ENCODE results near the gene DAP3. TPM values are rescaled to one million over a fixed set of nuclear protein-coding genes. Genes with fewer than 3 reads are reported as not detected.
"Not testable (repeated sequence)": the region's sequence is repeated elsewhere in the genome, so short reads cannot be mapped to it uniquely, and the experiment has no call there.

DAP3 gene
- total RNA-seq, 2 donors from 2014 or later: 106 to 165 TPM

GRCh38 chr1:155718524-155719115, 29.7 kb downstream of the DAP3 start:
- H3K9me3 Mint-ChIP-seq; H3K27ac Mint-ChIP-seq; H3K27me3 Mint-ChIP-seq; H3K4me3 Mint-ChIP-seq; ATAC-seq (replicated peaks); H3K4me1 Mint-ChIP-seq: not testable (repeated sequence)
- H3K36me3 Mint-ChIP-seq (ENCODE audit: low read depth): peaks cover 94% of the 10 kb centered on the region

- no peak for ATAC-seq (replicated peaks)
- H3K4me3 Mint-ChIP-seq: no peak overlapping the region
Observed at GRCh38 chr1:155719703-155720102, 30.8 kb downstream of the DAP3 start.

GRCh38 chr1:155725142-155725541, 36.3 kb downstream of the DAP3 start:
- no peaks in the 10 kb centered on the region for H3K4me1 Mint-ChIP-seq
- no peak overlapping the region for H3K4me3 Mint-ChIP-seq
- no peaks in the 10 kb centered on the region for H3K27me3 Mint-ChIP-seq
- no peak overlapping the region for H3K27ac Mint-ChIP-seq
- H3K9me3 Mint-ChIP-seq: no peaks in the 10 kb centered on the region
- ATAC-seq (replicated peaks): no peak
- peaks cover 80% of the 10 kb centered on the region for H3K36me3 Mint-ChIP-seq (ENCODE audit: low read depth)

More at GRCh38 chr1:155719703-155720102, 30.8 kb downstream of the DAP3 start:
- no peaks in the 10 kb centered on the region for H3K27me3 Mint-ChIP-seq
- H3K4me1 Mint-ChIP-seq: peaks cover 6% of the 10 kb centered on the region
- peaks cover 83% of the 10 kb centered on the region for H3K36me3 Mint-ChIP-seq (ENCODE audit: low read depth)
- H3K27ac Mint-ChIP-seq: no peak overlapping the region
- no peaks in the 10 kb centered on the region for H3K9me3 Mint-ChIP-seq

GRCh38 chr1:155729031-155729898, 40.4 kb downstream of the DAP3 start:
- peak; percentile 19 for ATAC-seq (replicated peaks)
- Mint-ChIP-seq H3K27me3 (no peaks in the 10 kb centered on the region), H3K4me1 (no peaks in the 10 kb centered on the region), H3K27ac (peak overlapping the region; percentile 10), H3K36me3 (ENCODE audit: low read depth) (peaks cover 90% of the 10 kb centered on the region), H3K9me3 (no peaks in the 10 kb centered on the region), H3K4me3 (no peak overlapping the region)

- no peak overlapping the region for H3K27ac Mint-ChIP-seq
- no peak for ATAC-seq (replicated peaks)
- no peak overlapping the region for H3K4me3 Mint-ChIP-seq
- no peaks in the 10 kb centered on the region for H3K4me1 Mint-ChIP-seq
- H3K9me3 Mint-ChIP-seq: no peaks in the 10 kb centered on the region
- H3K27me3 Mint-ChIP-seq: no peaks in the 10 kb centered on the region
- H3K36me3 Mint-ChIP-seq (ENCODE audit: low read depth): peaks cover 33% of the 10 kb centered on the region
Observed at GRCh38 chr1:155740995-155741394, 52.1 kb downstream of the DAP3 start.

GRCh38 chr1:155741908-155742307, 53.0 kb downstream of the DAP3 start:
- no peak overlapping the region for H3K4me3 Mint-ChIP-seq
- H3K9me3 Mint-ChIP-seq: no peaks in the 10 kb centered on the region
- H3K27me3 Mint-ChIP-seq: no peaks in the 10 kb centered on the region

GRCh38 chr1:155744711-155745283, 55.9 kb downstream of the DAP3 start:
- H3K27me3 Mint-ChIP-seq: no peaks in the 10 kb centered on the region
- no peaks in the 10 kb centered on the region for H3K9me3 Mint-ChIP-seq
- H3K27ac Mint-ChIP-seq: peak overlapping the region; percentile 97
- H3K4me1 Mint-ChIP-seq: no peaks in the 10 kb centered on the region
- H3K36me3 Mint-ChIP-seq (ENCODE audit: low read depth): peaks cover 16% of the 10 kb centered on the region
- ATAC-seq (replicated peaks): no peak
- H3K4me3 Mint-ChIP-seq: peak overlapping the region; percentile 98

More at GRCh38 chr1:155741908-155742307, 53.0 kb downstream of the DAP3 start:
- H3K27ac Mint-ChIP-seq: no peak overlapping the region
- ATAC-seq (replicated peaks): no peak
- H3K4me1 Mint-ChIP-seq: no peaks in the 10 kb centered on the region
- H3K36me3 Mint-ChIP-seq (ENCODE audit: low read depth): peaks cover 24% of the 10 kb centered on the region

- peak; percentile 96 for ATAC-seq (replicated peaks)
- H3K4me1 Mint-ChIP-seq, H3K9me3 Mint-ChIP-seq, H3K27me3 Mint-ChIP-seq: not testable (repeated sequence)
- Mint-ChIP-seq H3K36me3 (ENCODE audit: low read depth) (peaks cover 19% of the 10 kb centered on the region), H3K4me3 (peak overlapping the region; percentile 98), H3K27ac (peak overlapping the region; percentile 97)
Observed at GRCh38 chr1:155745284-155746228, 56.7 kb downstream of the DAP3 start.

GRCh38 chr1:155747586-155747985, 58.7 kb downstream of the DAP3 start:
- H3K27ac Mint-ChIP-seq: not testable (repeated sequence)

GRCh38 chr1:155748141-155748540, 59.2 kb downstream of the DAP3 start:
- Mint-ChIP-seq H3K36me3 (ENCODE audit: low read depth) (peaks cover 43% of the 10 kb centered on the region), H3K27ac (peak overlapping the region; percentile 20), H3K4me3 (peak overlapping the region; percentile 22)
- not testable (repeated sequence) for ATAC-seq (replicated peaks); H3K4me1 Mint-ChIP-seq; H3K9me3 Mint-ChIP-seq; H3K27me3 Mint-ChIP-seq

More at GRCh38 chr1:155747586-155747985, 58.7 kb downstream of the DAP3 start:
- H3K4me3 Mint-ChIP-seq; H3K27me3 Mint-ChIP-seq; ATAC-seq (replicated peaks); H3K9me3 Mint-ChIP-seq; H3K4me1 Mint-ChIP-seq: not testable (repeated sequence)
- H3K36me3 Mint-ChIP-seq (ENCODE audit: low read depth): peaks cover 38% of the 10 kb centered on the region

GRCh38 chr1:155759017-155759416, 70.1 kb downstream of the DAP3 start:
- H3K4me3 Mint-ChIP-seq; H3K27me3 Mint-ChIP-seq; H3K27ac Mint-ChIP-seq; H3K9me3 Mint-ChIP-seq; H3K4me1 Mint-ChIP-seq; ATAC-seq (replicated peaks): not testable (repeated sequence)
- H3K36me3 Mint-ChIP-seq (ENCODE audit: low read depth): peaks cover 88% of the 10 kb centered on the region

GRCh38 chr1:155759966-155760630, 71.2 kb downstream of the DAP3 start:
- peaks cover 90% of the 10 kb centered on the region for H3K36me3 Mint-ChIP-seq (ENCODE audit: low read depth)
- H3K4me1 Mint-ChIP-seq: no peaks in the 10 kb centered on the region
- ATAC-seq (replicated peaks): no peak
- no peaks in the 10 kb centered on the region for H3K27me3 Mint-ChIP-seq
- no peak overlapping the region for H3K27ac Mint-ChIP-seq
- H3K4me3 Mint-ChIP-seq: no peak overlapping the region
- no peaks in the 10 kb centered on the region for H3K9me3 Mint-ChIP-seq

- Mint-ChIP-seq H3K27me3 (no peaks in the 10 kb centered on the region), H3K36me3 (ENCODE audit: low read depth) (peaks cover 90% of the 10 kb centered on the region), H3K4me3 (no peak overlapping the region), H3K27ac (no peak overlapping the region), H3K9me3 (no peaks in the 10 kb centered on the region), H3K4me1 (no peaks in the 10 kb centered on the region)
- ATAC-seq (replicated peaks): no peak
Observed at GRCh38 chr1:155760751-155761475, 72.0 kb downstream of the DAP3 start.

All from activated T-helper 17 cell treated with anti-CD3 and anti-CD28 coated beads, Interleukin-2, amount 50 U/mL, for 72 hours (primary cell).